ENCODE measurements around the gene MASP2.
"Not testable (repeated sequence)": the region's sequence is repeated elsewhere in the genome, so short reads cannot be mapped to it uniquely, and the experiment has no call there.

Gene MASP2

DNA sequence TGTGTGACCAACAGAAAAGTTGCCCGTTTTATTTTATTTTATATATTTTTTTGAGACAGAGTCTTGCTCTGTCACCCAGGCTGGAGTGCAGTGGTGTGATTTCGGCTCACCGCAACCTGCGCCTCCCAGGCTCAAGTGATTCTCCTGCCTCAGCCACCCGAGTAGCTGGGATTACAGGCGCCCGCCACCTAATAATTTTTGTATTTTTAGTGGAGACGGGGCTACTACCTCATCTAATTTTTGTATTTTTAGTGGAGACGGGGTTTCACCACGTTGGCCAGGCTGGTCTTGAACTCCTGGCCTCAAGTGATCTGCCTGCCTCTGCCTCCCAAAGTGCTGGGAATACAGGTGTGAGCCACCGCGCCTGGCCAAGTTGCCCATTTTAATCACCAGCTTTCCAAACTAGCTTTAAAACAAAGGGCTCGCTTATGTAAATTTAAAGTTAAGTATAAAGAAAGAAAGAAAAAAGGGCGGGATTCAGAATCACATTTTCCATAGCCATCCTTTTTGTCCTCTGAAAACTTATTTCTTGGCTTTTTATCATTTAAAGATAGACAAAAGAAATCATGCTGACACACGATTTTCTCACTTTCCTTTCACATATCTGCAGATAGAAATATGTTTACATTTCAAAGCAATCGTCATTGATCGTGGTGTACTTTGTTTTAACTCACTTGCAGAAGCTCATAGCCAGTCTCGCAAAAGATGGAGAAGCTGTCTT is 9.9 kb downstream of the MASP2 start:
- not testable (repeated sequence) for DNase-seq

DNA sequence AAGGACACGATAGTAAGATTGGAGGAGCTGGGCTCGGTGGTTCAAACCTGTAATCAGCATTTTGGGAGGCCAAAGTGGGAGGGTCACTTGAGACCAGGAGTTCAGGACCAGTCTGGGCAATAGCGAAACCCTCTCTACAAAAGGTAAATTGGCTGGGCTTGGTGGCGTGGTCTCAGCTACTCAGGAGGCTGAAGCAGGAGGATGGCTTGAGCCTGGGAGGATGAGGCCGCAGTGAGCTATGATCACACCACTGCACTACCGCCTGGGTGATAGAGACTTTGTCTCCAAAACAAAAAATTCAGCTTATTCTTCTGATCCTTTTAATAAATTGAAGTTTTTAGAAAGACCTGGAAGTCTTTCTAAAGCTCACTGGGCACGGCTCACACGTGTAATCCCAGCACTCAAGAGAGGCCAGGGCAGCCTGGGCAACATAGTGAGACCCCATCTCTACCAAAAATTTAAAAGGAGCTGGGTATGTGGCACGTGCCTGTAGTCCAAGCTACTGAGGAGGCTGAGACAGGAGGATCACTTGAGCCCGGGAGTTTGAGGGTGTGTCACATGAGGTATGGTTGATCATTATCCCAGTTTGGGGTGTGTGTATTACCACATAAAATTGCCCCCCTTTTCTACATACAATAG is 15.3 kb downstream of the MASP2 start:
- DNase-seq = no peak

DNA sequence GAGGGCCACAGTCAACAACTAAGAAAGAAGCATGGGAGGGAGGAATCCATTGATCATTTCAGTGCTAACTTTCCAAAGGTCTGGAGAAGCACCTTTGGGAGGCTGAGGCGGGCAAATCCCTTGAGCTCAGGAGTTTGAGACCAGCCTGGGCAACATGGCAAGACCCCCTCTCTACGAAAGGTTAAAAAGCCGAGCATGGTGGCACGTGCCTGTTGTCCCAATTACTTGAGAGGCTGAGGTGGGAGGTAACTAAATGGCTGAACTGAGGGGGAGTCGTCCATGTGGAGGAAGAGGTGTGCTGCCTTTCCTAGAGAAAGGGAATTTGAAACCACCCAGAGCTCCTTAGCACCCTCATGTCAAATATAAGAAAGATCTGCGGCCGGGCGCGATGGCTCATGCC is 16.2 kb downstream of the MASP2 start:
- DNase-seq = no peak

DNA sequence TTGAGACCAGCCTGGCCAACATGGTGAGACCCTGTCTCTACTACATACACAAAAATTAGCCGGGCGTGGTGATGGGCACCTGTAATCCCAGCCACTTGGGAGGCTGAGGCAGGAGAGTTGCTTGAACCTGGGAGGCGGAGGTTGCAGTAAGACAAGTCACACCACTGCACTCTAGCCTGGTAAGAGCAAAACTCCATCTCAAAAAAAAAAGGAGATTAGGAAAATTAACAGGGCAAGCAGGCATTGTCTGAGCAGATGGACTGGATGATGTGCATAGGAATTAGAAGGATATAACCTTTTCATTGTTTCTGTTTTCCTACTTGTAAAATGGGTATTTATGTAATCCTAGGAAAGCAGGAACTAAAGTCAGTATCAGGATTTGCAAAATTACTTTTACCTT is 19.0 kb downstream of the MASP2 start:
- no peak for DNase-seq

DNA sequence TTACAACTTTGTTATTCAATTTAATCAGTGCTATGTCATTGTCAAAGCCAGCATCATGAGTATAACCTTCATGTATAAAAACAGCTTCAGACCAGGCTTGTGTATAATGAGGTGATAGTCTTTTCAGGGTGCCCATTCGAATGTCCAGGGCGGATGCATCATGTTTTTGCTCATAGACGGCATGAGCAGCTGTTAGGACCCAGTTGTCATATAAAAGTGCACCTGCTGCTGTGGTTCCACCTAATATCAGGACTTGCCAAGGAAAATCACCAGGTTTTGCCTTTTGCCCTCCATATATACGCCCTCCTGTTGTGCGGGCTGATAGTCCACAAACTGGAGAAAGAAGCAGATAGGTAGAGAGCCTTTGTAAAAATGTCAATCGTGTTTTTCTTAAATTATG is 19.7 kb downstream of the MASP2 start:
- DNase-seq = no peak

DNA sequence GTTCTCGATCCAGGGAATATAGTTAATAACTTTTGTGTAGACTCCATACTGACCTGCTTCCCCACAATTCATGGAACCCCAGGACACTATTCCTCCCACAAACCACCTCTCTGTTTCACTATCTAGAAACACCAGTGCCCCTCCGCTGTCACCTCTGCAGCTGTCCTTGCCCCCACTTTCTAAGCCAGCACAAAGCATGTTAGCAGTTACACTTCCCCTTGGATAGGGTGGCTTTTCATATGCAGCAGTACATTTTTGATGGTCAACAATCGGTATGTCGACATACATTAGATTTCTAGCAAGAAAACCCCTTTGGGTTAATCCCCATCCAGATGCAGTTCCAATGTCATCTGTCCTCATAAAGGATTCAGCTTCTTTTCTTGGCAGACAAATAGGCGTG is 20.1 kb downstream of the MASP2 start:
- DNase-seq = no peak

DNA sequence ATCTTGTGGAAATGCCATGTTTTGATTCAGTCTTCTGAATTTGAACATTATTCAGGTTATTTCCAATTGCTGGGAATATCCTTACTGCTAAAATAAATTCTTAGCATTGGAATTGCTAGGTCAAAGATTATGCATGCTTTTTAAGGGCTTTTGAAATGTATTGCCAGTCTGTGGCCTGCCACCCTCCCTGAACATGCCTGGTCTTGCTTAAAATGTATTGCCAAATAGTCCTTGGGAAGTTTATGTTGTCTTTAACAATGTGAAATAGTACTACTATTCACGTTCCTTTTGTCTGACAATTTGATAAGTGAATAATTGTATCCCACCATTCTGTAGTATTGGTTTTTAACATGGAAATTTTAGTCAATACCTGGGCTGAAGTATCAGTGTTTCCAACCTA is 21.0 kb downstream of the MASP2 start:
- DNase-seq = no peak

DNA sequence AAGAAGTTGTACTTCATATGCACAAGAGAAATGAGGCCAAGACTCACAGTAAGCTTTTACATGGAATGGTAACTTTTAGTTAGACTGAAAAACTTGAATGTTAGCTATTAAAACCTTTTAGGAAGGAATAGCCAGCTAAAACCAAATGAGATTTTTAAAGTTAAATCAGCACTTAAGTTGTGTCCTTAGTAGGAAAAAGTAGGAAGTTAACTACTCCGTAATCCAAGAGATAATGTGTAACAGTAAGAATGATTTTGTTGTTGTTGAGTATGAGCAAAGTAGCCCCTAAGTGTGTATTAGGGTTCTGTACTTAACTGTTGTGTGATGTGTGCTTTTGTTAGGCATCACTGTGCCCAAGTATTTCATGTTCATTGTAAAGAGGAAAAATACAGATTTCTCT is 21.4 kb downstream of the MASP2 start:
- DNase-seq = no peak

DNA sequence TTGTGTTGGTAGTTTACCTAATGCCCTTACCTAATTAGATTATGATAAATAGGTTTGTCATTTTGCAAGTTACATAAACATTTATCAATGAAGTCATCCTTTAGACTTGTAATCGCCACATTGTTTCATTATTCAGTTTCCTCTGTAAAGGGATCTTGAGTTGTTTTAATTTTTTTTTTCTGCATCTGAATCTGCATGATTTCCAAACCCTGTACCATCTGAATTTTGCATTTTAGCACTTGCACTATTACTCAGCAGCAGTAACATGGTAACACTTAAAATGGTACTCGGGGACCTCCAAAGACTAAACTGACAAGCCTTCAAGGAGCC is 22.2 kb downstream of the MASP2 start:
- DNase-seq = no peak

DNA sequence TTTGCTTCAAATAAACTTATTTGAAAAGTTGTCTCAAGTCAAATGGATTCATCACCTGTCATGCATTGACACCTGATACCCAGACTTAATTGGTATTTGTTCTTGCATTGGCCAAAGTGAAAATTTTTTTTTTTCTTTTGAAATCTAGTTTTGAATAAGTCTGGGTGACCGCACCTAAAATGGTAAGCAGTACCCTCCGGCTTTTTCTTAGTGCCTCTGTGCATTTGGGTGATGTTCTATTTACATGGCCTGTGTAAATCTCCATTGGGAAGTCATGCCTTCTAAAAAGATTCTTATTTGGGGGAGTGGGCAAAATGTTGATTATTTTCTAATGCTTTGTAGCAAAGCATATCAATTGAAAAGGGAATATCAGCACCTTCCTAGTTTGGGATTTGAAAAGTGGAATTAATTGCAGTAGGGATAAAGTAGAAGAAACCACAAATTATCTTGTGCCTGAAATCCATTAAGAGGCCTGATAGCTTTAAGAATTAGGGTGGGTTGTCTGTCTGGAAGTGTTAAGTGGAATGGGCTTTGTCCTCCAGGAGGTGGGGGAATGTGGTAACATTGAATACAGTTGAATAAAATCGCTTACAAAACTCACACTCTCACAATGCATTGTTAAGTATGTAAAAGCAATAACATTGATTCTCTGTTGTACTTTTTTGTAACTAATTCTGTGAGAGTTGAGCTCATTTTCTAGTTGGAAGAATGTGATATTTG is 22.7 kb downstream of the MASP2 start:
- no peak for DNase-seq

DNA sequence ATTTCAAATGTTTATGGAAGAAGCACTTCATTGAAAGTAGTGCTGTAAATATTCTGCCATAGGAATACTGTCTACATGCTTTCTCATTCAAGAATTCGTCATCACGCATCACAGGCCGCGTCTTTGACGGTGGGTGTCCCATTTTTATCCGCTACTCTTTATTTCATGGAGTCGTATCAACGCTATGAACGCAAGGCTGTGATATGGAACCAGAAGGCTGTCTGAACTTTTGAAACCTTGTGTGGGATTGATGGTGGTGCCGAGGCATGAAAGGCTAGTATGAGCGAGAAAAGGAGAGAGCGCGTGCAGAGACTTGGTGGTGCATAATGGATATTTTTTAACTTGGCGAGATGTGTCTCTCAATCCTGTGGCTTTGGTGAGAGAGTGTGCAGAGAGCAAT is 23.8 kb downstream of the MASP2 start:
- no peak for DNase-seq

DNA sequence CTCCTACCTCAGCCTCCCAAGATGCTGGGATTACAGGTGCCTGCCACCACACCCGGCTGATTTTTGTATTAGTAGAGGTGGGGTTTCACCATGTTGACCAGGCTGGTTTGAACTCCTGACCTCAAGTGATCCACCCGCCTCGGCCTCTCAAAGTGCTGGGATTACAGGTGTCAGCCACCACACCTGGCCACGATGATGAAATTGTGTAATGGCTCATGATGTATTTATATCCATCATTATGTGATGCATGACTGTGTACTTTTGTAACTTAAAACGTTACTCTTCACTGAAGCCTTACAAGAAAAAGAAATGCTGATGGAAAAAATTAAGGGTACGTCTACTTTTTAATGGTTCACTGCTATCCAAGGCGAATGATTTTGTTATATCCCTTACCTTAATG is 27.1 kb downstream of the MASP2 start:
- no peak for DNase-seq

DNA sequence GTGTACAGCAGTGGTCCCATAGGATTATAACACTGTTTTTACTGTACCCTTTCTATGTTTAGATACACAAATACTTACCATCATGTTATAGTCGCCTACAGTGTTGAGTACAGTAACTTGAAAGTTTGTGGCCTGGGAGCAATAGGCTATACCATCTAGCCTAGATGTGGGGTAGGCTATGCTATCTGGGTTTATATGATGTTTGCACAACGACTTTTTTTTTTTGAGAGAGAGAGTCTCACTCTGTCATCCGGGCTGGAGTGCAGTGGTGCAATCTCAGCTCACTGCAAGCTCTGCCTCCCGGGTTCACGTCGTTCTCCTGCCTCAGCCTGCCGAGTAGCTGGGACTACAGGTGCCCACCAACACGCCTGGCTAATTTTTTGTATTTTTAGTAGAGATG is 27.7 kb downstream of the MASP2 start:
- not testable (repeated sequence) for DNase-seq

DNA sequence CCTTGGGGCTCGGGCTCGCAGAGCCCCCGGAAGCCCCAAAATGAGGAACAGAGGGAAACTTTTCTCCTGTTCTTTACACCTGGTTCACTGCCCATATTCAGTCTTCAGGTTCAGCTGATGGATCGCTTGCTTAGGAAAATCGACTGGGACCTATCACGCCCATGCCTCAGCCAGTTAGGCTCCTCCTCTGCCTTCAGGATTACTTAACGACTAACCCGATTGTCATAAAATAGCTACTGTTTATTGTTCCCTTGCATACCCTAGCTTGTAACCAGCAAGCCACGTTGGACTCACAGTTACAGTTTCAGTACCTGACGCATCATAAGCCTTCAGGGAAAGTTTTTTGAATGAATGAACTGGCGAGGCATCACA is 33.9 kb downstream of the MASP2 start:
- DNase-seq = no peak

DNA sequence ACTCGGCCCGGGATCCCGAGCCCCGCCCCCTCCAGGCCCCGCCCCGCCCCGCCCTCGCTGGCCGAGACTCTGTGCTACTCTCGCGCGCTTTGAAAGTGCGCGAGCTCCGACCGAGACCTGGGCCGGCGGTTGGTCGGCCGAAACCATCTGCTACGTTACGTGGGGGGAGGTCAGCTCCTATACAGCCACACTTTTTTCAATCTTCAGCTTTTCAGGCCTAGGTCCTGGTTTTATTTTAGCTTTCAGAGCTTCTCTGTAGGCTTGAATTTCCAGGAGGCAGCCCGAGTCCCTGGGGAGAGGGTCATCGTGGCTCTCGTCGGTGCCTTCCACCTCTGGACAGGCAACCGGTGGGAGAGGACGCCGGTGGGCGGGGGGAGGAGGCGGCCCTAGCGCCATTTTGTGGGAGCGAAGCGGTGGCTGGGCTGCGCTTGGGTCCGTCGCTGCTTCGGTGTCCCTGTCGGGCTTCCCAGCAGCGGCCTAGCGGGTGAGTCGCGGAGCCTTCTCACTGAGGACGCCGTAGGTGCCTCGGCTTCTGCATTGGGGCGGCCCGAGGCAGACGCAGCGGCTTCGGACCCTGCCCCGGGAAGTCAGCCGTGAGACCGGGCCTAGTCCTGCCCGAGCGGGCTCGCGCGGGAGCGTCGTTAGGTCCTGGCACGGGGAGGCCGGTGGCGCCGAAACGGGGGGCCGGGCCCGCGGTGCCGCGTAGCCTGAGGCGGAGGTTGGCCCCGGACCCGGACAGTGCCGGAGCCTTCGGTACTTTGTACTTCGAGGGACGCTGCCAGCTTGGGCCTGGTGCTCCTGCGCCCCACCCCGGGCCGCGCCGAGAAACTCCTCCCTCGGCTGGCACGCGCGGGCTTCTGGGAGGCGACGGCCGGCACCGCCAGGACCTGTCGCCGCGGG is 34.5 kb downstream of the MASP2 start, which contains the start of gene TARDBP:
Gene TARDBP (plus strand): TSS at position 395 of the 900 bp plus-strand sequence. CDS start 1,074 bp downstream, outside the sequence.
- peak; percentile 96 for DNase-seq

DNA sequence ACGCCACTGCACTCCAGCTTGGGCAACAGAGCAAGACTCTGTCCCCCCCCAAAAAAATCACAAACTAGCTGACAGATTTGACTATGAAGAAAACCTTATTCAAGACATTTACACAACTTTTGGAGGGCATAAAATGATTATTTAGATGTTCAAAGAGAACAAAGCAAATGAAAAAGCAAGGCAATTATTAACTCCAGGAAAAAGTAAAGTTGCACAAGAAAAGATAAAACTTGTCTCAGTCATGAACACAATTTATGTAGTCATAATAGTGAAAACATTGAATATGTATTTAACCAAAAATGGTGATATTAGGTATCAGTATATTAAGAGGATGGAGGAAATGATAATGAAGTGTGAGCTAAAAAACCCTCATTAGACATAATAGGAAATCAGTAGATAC is 46.5 kb downstream of the MASP2 start:
- no peak for DNase-seq

DNA sequence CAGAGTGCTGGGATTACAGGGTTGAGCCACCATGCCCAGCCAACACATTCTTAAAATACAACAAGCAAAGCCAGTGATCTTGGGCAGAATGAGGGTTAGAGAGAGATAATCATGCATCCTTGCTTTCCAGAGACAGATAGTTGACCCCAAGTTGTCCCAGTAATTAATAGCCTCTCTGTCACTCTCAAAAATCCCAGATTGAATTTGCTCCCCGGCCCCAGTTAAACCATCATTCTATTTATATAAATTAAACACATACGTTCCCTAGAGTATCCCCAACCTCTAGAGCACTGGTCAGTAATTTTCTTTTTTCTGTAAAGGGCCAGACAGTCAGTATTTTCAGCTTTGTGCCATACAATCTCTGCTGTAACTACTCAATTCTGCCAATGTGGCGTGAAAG is 50.9 kb downstream of the MASP2 start:
- no peak for DNase-seq

DNA sequence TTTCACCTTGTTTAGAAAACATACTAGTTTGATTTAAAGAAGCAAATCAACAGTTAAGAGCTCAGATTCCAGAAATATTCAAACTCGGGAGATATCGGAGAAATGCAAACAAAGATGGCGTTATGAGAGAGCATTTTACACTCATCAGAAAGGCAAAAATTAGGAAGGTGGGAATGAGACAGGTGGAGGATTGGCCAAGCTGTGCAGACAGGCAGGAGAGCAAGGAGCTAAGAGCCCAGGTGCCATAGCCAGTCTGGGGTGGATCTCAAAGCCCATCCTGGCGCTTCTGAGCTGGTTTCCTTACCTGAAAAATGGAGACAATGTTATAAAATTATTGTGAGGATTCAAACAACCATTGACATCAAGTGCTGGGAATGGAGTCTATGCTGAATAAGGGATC is 54.2 kb downstream of the MASP2 start:
- DNase-seq = no peak

DNA sequence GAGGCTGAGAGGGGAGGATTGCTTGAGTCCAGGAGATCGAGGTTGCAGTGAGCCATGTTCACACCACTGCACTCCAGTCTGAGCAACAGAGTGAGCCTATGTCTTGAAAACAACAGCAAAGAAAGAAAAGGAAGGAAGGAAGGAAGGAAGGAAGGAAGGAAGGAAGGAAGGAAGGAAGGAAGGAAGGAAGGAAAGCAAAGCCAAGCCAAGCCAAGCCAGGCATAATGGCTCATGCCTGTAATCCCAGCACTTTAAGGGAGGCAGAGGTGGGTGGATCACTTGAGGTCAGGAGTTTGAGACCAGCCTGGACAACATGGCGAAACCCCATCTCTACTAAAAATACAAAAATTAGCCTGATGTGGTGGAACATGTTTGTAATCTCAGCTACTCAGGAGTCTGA is 55.0 kb downstream of the MASP2 start:
- DNase-seq = not testable (repeated sequence)

DNA sequence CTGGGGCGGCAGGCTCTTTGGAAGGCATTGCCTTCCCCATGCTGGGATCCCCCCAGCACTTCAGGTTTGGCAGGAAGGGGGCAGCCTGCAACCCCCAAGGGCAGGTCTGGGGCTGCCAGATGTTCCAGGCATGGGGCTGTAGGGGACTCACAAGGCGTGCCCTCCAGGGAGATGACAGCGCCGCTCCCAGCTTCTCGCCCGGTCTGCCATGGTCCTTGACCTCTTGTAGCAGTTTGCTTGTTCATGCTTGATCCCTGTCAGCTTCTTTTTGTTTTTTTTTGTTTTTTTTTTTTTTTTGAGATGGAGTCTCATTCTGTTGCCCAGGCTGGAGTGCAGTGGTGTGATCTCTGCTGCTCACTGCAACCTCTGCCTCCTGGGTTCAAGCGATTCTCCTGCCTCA is 56.2 kb downstream of the MASP2 start:
- DNase-seq = no peak

DNA sequence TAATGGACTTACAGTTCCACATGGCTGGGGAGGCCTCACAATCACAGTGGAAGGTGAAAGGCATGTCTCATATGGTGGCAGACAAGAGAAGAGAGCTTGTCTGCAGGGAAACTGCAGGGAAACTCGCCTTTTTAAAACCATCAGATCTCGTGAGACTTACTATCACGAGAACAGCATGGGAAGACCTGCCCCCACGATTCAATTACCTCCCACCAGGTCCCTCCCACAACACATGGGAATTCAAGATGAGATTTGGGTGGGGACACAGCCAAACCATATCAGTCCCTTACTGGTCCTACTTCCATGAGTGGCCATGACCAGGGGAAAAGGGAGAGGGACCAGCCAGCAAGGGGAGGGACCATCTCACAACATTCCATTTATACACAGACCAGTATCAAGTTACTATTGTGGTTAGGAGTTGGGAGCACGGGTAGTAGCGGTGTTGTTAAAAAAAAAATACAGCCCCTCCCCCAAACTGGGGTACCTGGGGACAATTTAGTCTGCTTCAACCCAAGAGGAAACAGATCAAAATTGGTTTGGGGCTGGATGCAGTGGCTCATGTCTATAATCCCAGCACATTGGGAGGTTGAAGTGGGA is 57.0 kb downstream of the MASP2 start:
- DNase-seq = not testable (repeated sequence)

DNA sequence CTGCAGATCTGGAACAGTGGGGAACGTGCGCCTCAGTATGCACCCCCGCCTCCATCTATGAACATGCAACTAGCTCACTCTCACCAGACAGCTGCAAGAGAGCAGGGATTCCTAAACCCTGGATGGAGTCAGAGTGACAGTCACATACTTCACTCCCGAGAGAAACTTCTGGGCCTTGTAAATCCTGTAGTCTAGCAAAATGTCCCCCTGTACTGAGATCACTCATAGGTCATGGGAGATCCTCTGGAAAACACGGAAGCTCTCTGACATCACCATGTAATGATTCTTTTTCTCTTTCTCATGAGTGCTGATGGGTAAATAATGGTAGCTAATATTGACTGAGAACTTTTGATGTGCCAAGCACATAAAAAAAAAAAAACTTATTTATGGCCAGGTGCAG is 57.9 kb downstream of the MASP2 start:
- no peak for DNase-seq
